Measurements from ENCODE around the gene NHEJ1. TPM values are rescaled to one million over a fixed set of nuclear protein-coding genes. Genes with fewer than 3 reads are reported as not detected.

Gene NHEJ1
- total RNA-seq, 1 experiment from 2014 or later = 22.3 TPM

DNA sequence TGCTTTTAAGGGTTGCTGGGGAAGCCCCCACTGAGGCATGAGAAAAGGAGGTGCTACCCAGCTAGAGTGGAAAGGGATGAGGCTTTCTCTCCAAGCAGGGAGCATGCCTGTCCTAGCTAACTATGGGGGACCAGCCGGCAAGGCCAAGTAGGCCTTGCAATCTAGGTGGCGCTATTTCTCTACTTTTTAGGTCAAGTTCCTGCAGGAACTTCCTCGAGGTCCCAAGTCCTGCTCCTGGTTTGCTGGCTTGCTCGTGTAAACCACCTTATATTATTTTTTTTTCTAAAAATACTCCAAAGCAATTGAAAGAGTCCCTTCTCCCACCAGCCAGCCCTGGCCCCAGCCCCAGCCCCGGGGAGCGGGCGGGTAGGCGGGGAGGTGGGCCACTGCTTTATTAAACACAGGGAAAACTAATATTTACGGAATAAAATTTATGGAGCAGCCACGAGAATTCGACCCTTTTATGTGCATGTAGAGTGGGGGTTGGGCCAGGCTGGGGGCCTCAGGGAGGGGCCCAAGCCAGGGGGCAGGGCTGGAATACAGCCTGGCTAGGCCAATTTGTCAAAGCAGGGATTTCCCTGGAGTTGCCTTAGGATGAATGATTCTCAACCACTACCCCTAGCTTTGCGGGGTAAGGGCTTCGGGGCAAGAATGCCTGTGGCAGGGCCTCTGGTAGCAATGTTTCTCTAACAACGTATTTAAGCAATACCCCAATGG is 87.0 kb downstream of the NHEJ1 start:
- CTCF ChIA-PET = interaction anchor here (0.6 to 6.0 kb wide), 44 partner anchors 9 to 271 kb away, joined by 3 to 87 read pairs (median 6); partner anchors contain the start of genes CFAP65, IHH and TUBA4B
- TF ChIP-seq, protein P1, sequence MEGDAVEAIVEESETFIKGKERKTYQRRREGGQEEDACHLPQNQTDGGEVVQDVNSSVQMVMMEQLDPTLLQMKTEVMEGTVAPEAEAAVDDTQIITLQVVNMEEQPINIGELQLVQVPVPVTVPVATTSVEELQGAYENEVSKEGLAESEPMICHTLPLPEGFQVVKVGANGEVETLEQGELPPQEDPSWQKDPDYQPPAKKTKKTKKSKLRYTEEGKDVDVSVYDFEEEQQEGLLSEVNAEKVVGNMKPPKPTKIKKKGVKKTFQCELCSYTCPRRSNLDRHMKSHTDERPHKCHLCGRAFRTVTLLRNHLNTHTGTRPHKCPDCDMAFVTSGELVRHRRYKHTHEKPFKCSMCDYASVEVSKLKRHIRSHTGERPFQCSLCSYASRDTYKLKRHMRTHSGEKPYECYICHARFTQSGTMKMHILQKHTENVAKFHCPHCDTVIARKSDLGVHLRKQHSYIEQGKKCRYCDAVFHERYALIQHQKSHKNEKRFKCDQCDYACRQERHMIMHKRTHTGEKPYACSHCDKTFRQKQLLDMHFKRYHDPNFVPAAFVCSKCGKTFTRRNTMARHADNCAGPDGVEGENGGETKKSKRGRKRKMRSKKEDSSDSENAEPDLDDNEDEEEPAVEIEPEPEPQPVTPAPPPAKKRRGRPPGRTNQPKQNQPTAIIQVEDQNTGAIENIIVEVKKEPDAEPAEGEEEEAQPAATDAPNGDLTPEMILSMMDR (IDR thresholded peaks at IDR 0.05) = peak; percentile 70
- TF ChIP-seq, protein P2, sequence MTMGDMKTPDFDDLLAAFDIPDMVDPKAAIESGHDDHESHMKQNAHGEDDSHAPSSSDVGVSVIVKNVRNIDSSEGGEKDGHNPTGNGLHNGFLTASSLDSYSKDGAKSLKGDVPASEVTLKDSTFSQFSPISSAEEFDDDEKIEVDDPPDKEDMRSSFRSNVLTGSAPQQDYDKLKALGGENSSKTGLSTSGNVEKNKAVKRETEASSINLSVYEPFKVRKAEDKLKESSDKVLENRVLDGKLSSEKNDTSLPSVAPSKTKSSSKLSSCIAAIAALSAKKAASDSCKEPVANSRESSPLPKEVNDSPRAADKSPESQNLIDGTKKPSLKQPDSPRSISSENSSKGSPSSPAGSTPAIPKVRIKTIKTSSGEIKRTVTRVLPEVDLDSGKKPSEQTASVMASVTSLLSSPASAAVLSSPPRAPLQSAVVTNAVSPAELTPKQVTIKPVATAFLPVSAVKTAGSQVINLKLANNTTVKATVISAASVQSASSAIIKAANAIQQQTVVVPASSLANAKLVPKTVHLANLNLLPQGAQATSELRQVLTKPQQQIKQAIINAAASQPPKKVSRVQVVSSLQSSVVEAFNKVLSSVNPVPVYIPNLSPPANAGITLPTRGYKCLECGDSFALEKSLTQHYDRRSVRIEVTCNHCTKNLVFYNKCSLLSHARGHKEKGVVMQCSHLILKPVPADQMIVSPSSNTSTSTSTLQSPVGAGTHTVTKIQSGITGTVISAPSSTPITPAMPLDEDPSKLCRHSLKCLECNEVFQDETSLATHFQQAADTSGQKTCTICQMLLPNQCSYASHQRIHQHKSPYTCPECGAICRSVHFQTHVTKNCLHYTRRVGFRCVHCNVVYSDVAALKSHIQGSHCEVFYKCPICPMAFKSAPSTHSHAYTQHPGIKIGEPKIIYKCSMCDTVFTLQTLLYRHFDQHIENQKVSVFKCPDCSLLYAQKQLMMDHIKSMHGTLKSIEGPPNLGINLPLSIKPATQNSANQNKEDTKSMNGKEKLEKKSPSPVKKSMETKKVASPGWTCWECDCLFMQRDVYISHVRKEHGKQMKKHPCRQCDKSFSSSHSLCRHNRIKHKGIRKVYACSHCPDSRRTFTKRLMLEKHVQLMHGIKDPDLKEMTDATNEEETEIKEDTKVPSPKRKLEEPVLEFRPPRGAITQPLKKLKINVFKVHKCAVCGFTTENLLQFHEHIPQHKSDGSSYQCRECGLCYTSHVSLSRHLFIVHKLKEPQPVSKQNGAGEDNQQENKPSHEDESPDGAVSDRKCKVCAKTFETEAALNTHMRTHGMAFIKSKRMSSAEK (CRISPR knock-in tag; IDR thresholded peaks at IDR 0.05; ENCODE audit: borderline replicate concordance) = no peak
- TF ChIP-seq, protein P3, sequence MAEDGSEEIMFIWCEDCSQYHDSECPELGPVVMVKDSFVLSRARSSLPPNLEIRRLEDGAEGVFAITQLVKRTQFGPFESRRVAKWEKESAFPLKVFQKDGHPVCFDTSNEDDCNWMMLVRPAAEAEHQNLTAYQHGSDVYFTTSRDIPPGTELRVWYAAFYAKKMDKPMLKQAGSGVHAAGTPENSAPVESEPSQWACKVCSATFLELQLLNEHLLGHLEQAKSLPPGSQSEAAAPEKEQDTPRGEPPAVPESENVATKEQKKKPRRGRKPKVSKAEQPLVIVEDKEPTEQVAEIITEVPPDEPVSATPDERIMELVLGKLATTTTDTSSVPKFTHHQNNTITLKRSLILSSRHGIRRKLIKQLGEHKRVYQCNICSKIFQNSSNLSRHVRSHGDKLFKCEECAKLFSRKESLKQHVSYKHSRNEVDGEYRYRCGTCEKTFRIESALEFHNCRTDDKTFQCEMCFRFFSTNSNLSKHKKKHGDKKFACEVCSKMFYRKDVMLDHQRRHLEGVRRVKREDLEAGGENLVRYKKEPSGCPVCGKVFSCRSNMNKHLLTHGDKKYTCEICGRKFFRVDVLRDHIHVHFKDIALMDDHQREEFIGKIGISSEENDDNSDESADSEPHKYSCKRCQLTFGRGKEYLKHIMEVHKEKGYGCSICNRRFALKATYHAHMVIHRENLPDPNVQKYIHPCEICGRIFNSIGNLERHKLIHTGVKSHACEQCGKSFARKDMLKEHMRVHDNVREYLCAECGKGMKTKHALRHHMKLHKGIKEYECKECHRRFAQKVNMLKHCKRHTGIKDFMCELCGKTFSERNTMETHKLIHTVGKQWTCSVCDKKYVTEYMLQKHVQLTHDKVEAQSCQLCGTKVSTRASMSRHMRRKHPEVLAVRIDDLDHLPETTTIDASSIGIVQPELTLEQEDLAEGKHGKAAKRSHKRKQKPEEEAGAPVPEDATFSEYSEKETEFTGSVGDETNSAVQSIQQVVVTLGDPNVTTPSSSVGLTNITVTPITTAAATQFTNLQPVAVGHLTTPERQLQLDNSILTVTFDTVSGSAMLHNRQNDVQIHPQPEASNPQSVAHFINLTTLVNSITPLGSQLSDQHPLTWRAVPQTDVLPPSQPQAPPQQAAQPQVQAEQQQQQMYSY (CRISPR knock-in tag; IDR thresholded peaks at IDR 0.05) = peak; percentile 79
- TF ChIP-seq ZNF317 (CRISPR knock-in tag; IDR thresholded peaks at IDR 0.05; ENCODE audit: borderline replicate concordance, low read depth) = no peak
- Mint-ChIP-seq H3K4me1 (peaks cover 6% of the 10 kb centered on the region), H3K27ac (no peak overlapping the region), H3K4me3 (no peak overlapping the region), H3K9me3 (no peaks in the 10 kb centered on the region), H3K27me3 (ENCODE audit: low read depth) (no peaks in the 10 kb centered on the region), H3K36me3 (no peaks in the 10 kb centered on the region; the same call in 1 of the 2 replicates)
- ATAC-seq = peak; percentile 88
- POLR2A ChIA-PET = interaction anchor here (0.6 kb wide), 1 partner anchor 205 kb away, joined by 3 read pairs; no protein-coding TSS in a partner anchor
- peak; percentile 66 for DNase-seq (ENCODE audit: low spot score)

DNA sequence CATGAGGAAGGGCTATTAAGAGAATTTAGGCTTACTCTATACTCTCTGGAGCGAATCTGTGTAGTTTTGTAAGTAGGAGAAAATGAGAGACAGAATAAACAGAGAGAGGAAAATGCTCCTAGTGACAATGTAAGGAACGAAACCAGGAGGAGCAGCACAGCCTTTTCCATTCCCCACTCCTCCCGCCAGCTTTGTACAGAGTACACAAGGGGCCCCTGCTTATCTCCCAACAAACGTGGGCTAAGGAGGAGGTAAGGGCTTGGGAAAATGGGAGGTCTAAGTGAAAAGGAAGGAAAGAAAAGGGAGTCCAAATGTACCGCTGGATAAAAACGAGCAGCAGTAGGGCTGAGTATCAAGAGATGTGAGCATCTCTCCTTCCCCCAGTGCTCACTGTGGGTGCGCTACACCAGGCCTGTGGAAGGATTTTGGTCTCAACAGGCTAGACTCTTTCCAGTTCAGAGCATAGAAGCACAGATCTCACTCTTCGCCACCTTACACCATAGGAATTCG is 87.8 kb downstream of the NHEJ1 start:
- H3K9me3 Mint-ChIP-seq = no peaks in the 10 kb centered on the region
- ChIA-PET POLR2A (interaction anchor here (0.6 kb wide), 1 partner anchor 206 kb away, joined by 3 read pairs; no protein-coding TSS in a partner anchor), CTCF (interaction anchor here (0.6 to 6.0 kb wide), 41 partner anchors 9 to 272 kb away, joined by 3 to 87 read pairs (median 6); partner anchors contain the start of genes CFAP65, IHH and TUBA4B)
- no peak overlapping the region for H3K27ac Mint-ChIP-seq
- no peaks in the 10 kb centered on the region; the same call in 1 of the 2 replicates for H3K36me3 Mint-ChIP-seq
- no peak overlapping the region for H3K4me3 Mint-ChIP-seq
- no peak for DNase-seq (ENCODE audit: low spot score)
- no peak for TF ChIP-seq ZNF263 (CRISPR knock-in tag; IDR thresholded peaks at IDR 0.05; ENCODE audit: low read depth)
- no peak for TF ChIP-seq ZNF671 (CRISPR knock-in tag; IDR thresholded peaks at IDR 0.05)
- TF ChIP-seq, protein P4, sequence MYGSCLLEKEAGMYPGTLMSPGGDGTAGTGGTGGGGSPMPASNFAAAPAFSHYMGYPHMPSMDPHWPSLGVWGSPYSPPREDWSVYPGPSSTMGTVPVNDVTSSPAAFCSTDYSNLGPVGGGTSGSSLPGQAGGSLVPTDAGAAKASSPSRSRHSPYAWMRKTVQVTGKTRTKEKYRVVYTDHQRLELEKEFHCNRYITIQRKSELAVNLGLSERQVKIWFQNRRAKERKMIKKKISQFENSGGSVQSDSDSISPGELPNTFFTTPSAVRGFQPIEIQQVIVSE (CRISPR knock-in tag; IDR thresholded peaks at IDR 0.05; ENCODE audit: borderline replicate concordance) = no peak
- TF ChIP-seq TEAD1 (CRISPR knock-in tag; IDR thresholded peaks at IDR 0.05) = no peak
- TF ChIP-seq, protein P5, sequence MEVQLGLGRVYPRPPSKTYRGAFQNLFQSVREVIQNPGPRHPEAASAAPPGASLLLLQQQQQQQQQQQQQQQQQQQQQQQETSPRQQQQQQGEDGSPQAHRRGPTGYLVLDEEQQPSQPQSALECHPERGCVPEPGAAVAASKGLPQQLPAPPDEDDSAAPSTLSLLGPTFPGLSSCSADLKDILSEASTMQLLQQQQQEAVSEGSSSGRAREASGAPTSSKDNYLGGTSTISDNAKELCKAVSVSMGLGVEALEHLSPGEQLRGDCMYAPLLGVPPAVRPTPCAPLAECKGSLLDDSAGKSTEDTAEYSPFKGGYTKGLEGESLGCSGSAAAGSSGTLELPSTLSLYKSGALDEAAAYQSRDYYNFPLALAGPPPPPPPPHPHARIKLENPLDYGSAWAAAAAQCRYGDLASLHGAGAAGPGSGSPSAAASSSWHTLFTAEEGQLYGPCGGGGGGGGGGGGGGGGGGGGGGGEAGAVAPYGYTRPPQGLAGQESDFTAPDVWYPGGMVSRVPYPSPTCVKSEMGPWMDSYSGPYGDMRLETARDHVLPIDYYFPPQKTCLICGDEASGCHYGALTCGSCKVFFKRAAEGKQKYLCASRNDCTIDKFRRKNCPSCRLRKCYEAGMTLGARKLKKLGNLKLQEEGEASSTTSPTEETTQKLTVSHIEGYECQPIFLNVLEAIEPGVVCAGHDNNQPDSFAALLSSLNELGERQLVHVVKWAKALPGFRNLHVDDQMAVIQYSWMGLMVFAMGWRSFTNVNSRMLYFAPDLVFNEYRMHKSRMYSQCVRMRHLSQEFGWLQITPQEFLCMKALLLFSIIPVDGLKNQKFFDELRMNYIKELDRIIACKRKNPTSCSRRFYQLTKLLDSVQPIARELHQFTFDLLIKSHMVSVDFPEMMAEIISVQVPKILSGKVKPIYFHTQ (CRISPR knock-in tag; IDR thresholded peaks at IDR 0.05) = no peak
- ATAC-seq = no peak
- H3K27me3 Mint-ChIP-seq (ENCODE audit: low read depth) = no peaks in the 10 kb centered on the region; the same call in 1 of the 2 replicates
- peaks cover 6% of the 10 kb centered on the region for H3K4me1 Mint-ChIP-seq
